ENCODE data around the gene SLC41A3.

Gene SLC41A3

DNA sequence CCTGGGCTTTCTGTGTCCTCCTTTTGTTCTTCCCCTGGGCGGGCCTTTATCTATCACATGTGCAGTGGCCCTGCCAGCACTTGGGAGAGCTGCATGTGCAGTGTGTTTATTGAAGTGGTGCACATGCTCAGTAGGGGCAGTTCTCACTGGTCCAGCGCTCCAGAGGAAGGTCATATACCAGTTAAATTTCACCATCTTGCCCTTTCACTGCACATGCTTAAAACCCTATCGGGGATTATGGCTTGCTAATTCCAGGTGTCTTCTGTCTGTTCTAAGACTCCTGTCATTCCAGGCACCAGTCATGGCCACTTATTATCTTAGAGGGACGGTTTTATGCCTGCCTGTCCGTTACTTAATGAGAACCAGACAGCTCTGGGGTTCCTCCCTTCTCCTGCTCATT is 62.7 kb downstream of the SLC41A3 start:
- H3F3A ChIP-seq (ENCODE audit: insufficient read depth, low read length), result no peaks in the 10 kb centered on the region
- no peaks in the 10 kb centered on the region for H3K9me3 ChIP-seq (ENCODE audit: low read length)
- H2AFZ ChIP-seq (ENCODE audit: low read length), result no peak overlapping the region
- H3K4me2 ChIP-seq (ENCODE audit: low read length), result no peak overlapping the region
- H3K27me3 ChIP-seq (ENCODE audit: insufficient read depth, low read length), result no peaks in the 10 kb centered on the region
- TF ChIP-seq, protein P1, sequence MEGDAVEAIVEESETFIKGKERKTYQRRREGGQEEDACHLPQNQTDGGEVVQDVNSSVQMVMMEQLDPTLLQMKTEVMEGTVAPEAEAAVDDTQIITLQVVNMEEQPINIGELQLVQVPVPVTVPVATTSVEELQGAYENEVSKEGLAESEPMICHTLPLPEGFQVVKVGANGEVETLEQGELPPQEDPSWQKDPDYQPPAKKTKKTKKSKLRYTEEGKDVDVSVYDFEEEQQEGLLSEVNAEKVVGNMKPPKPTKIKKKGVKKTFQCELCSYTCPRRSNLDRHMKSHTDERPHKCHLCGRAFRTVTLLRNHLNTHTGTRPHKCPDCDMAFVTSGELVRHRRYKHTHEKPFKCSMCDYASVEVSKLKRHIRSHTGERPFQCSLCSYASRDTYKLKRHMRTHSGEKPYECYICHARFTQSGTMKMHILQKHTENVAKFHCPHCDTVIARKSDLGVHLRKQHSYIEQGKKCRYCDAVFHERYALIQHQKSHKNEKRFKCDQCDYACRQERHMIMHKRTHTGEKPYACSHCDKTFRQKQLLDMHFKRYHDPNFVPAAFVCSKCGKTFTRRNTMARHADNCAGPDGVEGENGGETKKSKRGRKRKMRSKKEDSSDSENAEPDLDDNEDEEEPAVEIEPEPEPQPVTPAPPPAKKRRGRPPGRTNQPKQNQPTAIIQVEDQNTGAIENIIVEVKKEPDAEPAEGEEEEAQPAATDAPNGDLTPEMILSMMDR (IDR thresholded peaks at IDR 0.05; ENCODE audit: low read length), result no peak
- no peak for TF ChIP-seq EZH2 (IDR thresholded peaks at IDR 0.05; ENCODE audit: borderline replicate concordance, low read length)
- no peaks in the 10 kb centered on the region for H3K36me3 ChIP-seq (ENCODE audit: insufficient read depth, low read length)
- H3K9me2 ChIP-seq (ENCODE audit: low read depth, low read length), result no peaks in the 10 kb centered on the region
- H3K79me2 ChIP-seq (ENCODE audit: insufficient read depth, low read length), result no peaks in the 10 kb centered on the region
- peaks cover 4% of the 10 kb centered on the region for H3K4me1 ChIP-seq (ENCODE audit: insufficient read depth, low read length, severe bottlenecking)
- H4K20me1 ChIP-seq (ENCODE audit: insufficient read depth, low read length), result no peaks in the 10 kb centered on the region
- H3K4me3 ChIP-seq (ENCODE audit: low read depth, low read length, poor library complexity, severe bottlenecking), result no peak overlapping the region
- no peak overlapping the region for H3K27ac ChIP-seq (ENCODE audit: low read depth, low read length, poor library complexity, severe bottlenecking)
- H3K9ac ChIP-seq (ENCODE audit: low read length), result no peak overlapping the region

DNA sequence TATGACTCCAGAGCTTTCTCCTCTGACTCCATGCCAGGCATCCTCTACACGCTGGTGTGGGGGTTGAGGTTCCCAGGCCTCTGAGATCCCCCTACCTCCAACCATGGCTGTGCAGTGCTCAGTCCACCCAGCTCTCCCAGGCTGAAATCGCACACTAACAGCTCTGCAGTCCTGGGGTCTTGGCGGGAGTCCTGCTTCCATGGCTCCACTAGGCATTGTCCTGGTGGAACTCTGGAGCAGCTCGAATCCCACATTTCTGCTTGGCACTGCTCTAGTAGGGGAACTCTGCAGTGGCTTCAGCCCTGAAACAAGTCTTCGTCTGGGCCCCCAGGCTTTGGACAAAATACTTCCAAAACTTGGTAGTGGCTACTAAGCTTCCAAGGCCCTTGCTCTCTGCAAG is 64.2 kb downstream of the SLC41A3 start:
- H3K27me3 ChIP-seq (ENCODE audit: insufficient read depth, low read length), result no peaks in the 10 kb centered on the region
- H3K4me2 ChIP-seq (ENCODE audit: low read length), result no peak overlapping the region
- H3K27ac ChIP-seq (ENCODE audit: low read depth, low read length, poor library complexity, severe bottlenecking), result no peak overlapping the region
- no peaks in the 10 kb centered on the region for H3F3A ChIP-seq (ENCODE audit: insufficient read depth, low read length)
- no peaks in the 10 kb centered on the region for H4K20me1 ChIP-seq (ENCODE audit: insufficient read depth, low read length)
- no peaks in the 10 kb centered on the region for H3K9me2 ChIP-seq (ENCODE audit: low read depth, low read length)
- H3K9me3 ChIP-seq (ENCODE audit: low read length), result no peaks in the 10 kb centered on the region
- H3K4me3 ChIP-seq (ENCODE audit: low read depth, low read length, poor library complexity, severe bottlenecking), result no peak overlapping the region
- no peak overlapping the region for H2AFZ ChIP-seq (ENCODE audit: low read length)
- TF ChIP-seq, protein P1 (IDR thresholded peaks at IDR 0.05; ENCODE audit: low read length), result no peak
- no peak for TF ChIP-seq EZH2 (IDR thresholded peaks at IDR 0.05; ENCODE audit: borderline replicate concordance, low read length)
- H3K36me3 ChIP-seq (ENCODE audit: insufficient read depth, low read length), result no peaks in the 10 kb centered on the region
- no peaks in the 10 kb centered on the region for H3K79me2 ChIP-seq (ENCODE audit: insufficient read depth, low read length)
- no peak overlapping the region for H3K9ac ChIP-seq (ENCODE audit: low read length)
- H3K4me1 ChIP-seq (ENCODE audit: insufficient read depth, low read length, severe bottlenecking), result no peaks in the 10 kb centered on the region

DNA sequence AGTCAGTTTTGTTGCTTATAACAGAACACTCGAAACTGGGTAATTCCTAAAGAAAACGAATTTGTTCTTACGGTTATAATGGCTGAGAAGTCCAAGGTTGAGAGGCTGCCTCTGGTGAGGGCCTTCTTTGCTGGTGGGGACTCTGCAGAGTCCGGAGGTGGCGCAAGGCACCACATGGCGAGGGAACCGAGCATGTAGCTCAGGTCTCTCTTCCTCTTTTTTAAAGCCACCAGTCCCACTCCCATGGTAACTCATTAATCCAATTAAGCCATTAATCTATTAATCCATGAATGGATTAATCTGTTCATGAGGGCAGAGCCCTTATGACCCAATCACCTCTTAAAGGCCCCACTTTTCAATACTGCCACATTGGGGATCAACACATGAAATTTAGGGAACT is 64.9 kb downstream of the SLC41A3 start:
- Histone ChIP-seq H3F3A (ENCODE audit: insufficient read depth, low read length) (no peaks in the 10 kb centered on the region), H3K9me3 (ENCODE audit: low read length) (no peaks in the 10 kb centered on the region), H3K79me2 (ENCODE audit: insufficient read depth, low read length) (no peaks in the 10 kb centered on the region), H3K27me3 (ENCODE audit: insufficient read depth, low read length) (no peaks in the 10 kb centered on the region), H3K27ac (ENCODE audit: low read depth, low read length, poor library complexity, severe bottlenecking) (no peak overlapping the region), H3K9ac (ENCODE audit: low read length) (no peak overlapping the region), H3K4me1 (ENCODE audit: insufficient read depth, low read length, severe bottlenecking) (no peaks in the 10 kb centered on the region), H4K20me1 (ENCODE audit: insufficient read depth, low read length) (no peaks in the 10 kb centered on the region), H3K4me3 (ENCODE audit: low read depth, low read length, poor library complexity, severe bottlenecking) (no peak overlapping the region), H3K36me3 (ENCODE audit: insufficient read depth, low read length) (no peaks in the 10 kb centered on the region), H3K4me2 (ENCODE audit: low read length) (no peak overlapping the region), H2AFZ (ENCODE audit: low read length) (no peak overlapping the region), H3K9me2 (ENCODE audit: low read depth, low read length) (no peaks in the 10 kb centered on the region)
- TF ChIP-seq EZH2 (IDR thresholded peaks at IDR 0.05; ENCODE audit: borderline replicate concordance, low read length), result no peak
- TF ChIP-seq, protein P1 (IDR thresholded peaks at IDR 0.05; ENCODE audit: low read length), result no peak
